ELR (cell line): ENCODE results near the gene HOXC6.
"Not testable (repeated sequence)": the region's sequence is repeated elsewhere in the genome, so short reads cannot be mapped to it uniquely, and the experiment has no call there.

Experiments
- DNase-seq: peaks from one replicate; pipeline ENCODE4 v3.0.0-alpha.2; 2015; ENCODE audit warnings: low read depth

HOXC6 gene

DNA sequence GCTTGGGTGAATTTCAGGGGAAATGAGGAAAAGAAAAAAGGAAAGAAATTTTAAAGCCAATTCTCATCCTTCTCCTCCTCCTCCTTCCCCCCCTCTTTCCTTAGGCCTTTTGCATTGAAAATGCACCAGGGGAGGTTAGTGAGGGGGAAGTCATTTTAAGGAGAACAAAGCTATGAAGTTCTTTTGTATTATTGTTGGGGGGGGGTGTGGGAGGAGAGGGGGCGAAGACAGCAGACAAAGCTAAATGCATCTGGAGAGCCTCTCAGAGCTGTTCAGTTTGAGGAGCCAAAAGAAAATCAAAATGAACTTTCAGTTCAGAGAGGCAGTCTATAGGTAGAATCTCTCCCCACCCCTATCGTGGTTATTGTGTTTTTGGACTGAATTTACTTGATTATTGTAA, 27.3 kb downstream of the HOXC6 start:
- DNase-seq: no peak

DNA sequence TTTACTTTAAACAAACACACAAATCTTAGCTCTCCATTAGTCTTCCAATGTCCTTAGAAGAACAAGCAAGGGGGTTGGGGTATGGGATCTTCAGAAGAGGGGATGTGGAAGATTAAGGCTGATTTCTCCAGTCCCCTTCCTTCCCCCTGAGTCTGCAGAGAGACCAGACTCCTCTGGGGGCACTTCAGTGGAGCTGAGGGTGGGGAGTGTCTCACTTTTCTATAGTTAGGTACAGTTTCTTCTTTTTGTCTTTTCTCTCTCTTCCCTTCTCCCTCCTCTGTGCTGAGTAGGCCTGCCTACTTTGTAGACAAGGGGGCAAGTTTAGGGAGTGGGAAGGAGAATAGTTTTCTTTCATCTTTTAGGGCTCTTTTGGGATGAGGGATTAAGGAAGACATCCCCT, 27.9 kb downstream of the HOXC6 start:
- DNase-seq: no peak

DNA sequence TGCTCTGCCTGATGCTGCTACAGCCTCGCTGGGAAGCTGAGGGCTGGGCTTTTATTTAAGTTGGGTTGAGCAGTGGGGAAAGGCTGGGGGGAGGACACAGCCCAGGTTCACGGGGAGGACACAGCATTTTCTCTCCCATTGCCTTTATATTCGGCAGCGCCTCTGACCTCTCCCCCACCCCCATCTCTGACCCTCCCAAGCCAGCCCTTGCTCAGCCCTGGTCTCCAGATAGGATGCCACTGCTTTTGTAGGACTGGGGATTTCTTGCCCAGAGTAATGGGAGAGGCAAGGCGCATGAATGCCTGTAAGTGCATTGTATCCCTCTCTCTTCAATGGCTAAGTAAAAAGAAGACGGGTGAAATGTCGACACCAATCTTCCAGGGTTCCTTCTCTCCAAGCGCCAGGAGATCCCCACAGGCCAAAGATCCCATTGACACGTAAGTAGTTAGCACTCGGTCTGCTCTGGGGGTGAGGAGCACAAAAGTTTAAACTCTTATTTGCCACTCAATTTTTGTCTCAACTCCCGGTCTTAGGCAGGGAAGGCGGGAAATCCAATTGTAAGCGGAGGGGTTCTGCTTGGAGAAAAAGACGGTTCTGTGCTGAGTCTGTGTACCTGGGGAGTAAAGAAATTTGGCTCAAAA, 30.0 kb downstream of the HOXC6 start:
- no peak for DNase-seq

DNA sequence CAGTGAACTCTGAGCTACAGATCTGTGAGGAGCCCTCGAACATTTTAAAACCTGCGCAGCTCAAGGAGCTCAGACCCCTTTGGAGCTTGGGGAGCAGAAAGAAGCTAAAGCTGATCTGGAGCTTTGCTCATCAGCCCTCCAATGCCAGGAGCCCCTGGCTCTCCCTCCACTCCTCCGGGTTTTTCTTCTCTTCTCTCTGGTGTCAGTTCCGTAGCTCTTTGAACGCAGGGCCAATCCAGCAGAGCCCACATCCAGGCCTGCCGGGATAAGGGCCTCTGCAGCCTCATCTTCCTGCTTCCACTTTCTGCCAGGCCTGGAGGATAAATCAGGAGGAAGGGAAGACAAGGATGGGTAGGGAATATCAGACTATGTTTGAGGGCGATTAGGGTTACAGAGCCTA, 31.4 kb downstream of the HOXC6 start:
- DNase-seq: no peak

DNA sequence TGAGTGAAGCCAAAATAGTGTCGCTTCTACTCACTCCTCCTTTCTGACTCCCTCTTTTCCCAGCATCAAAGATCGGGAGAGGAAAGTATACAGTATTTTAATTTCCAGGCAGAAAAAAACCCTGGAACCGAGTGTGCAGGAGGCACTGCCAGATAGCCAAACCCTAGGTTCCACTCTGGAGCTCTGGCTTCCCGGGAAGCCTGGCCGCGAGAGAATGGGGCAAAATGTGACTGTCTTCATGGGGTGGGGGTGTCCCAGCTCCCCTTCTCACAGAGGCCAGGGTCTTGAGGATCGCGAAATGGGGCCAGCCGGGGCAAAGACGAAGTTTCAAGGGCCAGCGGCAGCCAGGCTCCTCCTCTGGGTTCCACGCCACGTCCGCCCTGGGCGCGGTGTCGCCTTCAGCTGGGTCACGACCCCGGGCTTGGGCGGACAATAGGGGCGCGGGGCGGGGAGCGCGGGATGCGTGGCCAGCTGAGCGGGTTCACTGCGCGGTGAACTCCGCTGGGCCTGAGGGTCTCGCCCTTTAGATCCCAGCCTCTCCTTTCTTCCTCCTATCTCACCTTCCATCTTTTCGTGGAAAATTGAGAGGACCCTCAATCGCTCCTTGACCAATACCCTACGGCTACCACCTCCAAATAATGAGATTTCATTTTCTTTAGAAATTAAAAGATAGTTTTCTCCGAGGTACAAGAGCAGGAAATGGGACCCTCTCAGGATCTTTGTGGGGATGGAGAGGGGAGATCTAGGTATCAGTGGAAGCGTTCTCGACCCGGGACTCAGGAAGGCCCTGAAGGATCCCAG, 32.1 kb downstream of the HOXC6 start:
- DNase-seq: no peak

DNA sequence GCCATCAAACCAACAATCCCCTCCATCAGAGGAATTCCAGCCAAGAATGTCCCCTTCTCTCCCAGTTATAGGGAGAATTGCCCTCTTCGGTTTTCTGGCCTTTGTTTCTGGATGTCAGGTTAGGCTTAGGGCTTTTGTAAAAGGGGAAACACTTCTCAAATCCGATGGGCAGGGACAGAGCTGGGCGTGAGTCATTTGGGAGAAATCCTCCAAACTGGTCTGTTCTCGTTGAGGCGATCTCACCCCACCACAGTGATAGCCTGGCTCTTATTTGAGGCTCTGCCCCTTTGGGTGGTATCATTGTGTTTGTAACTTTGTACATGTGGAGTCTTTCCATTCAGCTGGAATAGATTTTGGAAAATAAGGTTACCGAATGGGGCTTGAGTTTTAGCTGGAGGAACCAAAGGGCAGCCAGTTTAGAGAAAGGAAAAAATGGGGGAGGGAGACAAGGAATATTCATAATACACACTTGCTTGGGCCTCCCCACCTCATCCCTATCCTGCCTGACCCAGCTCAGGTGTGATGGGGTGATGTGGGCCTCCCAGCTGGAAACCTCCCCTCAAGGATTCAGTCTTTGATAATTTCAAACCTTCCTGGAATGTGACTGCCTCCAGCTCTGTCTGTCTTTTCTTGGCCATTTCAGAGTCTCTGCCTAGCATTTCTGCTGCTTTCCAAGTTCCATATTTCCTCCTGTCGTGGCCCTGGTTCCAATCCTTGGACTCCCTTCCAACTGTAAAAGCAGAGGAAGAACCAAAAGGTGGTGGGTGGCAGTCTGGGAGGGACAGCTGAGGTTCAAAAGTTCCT, 32.9 kb downstream of the HOXC6 start:
- no peak for DNase-seq

DNA sequence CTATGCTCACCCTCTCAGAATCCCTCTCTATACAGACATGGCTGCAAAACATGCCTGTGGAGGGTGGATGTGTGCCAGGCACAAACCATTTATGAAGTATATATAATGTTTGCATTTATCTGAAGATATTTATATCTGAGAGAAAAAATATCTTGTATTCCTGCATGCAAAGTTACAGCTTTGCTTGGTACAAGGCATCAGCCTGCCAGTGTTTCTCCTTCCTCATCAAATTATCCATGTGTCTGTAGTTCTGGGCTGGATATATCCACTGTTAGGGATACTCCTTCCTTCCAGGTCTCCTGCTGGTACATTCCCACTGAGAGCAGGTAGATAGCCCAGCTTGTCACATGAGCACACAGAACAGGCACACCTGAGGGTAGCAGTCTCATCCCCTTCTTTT, 37.4 kb downstream of the HOXC6 start:
- no peak for DNase-seq

DNA sequence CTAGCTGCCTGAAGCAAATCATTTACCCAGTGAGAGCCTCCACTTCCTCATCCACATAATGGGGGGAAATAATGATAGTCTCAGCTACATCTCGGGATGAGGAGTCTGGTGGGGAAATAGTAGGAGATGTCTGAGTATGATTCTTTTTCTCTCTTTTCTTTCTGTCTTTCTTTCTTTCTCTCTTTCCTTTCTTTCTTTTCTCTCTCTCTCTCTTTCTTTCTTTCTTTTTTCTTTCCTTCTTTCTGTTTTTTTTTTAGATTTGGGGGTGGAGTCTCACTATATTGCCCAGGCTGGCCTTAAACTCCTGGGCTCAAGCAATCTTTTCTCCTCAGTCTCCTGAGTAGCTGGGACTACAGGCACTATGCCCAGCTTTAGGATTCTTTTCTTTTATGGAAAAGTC, 38.2 kb downstream of the HOXC6 start:
- DNase-seq: no peak

DNA sequence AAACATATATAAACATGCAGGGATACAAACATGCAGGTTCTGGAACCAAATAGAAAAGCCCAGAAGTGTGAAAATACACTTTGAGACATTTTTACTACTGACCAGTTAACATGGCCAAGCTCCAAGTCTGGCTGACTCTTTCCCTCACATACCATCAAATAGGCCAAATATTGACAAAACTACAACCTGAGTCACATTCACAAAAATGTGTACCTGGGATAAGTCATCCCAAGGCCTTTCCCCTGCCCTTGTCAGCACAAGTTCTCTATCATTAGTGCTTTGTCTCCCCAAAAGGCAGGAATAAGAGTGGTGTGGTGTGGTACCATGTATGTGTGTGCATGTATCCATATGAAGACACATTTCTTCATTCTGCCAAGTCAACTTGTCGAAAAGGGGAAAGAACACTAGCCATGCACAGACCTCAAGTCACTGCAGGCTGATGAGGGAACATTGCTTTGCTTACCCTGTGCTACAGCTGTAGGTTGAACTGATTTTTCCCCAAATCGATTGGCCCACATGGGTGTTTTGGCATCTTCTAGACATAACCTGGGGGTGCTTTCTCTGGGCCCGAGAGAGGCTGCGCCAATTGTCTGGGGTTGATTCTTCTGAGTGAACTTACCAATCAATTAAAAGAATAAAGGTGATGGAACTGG, 40.3 kb downstream of the HOXC6 start:
- DNase-seq: no peak

DNA sequence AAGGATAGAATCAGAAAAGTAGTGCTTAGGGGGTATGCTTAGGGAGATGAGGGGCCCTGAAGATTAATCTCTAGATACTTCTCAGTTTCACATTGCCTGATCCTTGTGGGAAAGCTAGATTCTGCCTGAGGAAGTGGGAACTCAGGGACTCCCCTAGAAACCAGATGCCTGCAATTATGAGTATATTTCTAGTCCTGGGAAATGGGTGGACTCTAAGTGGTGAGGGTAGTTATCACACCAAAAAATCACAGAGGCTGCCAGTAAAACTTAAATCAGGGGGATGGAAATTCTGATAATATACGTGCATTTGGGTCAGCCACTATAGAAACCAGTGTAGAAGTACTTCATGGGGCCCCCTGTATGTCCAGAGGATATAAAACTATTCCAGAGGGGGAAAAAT, 43.7 kb downstream of the HOXC6 start:
- DNase-seq: no peak

DNA sequence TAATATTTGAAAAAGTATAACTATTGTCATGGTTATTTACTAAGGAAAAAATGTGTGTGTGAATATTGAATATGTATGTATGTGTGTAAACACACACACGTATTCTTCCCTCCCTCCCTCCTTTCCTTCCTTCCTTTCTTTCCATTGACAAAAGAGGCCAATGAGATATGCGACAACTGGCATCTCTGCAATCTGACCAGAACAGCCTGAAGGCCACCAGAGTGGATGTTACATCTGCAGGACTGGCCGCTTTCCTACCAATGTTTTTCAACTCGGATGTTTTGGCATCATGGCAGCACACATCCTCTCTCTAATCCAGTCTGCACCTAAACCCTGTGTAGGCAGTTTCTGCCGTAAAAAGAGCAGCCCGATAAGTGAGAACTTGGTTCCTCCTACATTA, 46.1 kb downstream of the HOXC6 start:
- DNase-seq: no peak

DNA sequence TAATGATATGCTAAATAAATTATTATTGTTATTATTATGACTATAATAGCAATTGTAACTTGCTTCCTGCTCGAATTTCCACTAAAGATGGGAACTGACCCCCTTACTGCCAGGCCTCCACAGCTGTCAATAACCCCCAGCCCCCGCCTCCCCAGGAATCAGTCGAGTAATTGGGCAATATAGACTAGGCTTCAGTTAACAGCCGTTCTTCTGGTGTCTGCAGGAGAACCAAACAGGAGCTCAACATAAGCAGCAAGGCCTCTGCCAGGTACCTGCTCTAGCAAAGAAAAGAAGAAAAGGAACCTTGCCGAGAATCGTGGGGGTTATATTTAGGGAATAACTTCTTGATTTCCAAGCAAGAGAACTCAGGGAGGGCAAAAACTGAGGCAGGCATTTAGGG, 47.2 kb downstream of the HOXC6 start:
- DNase-seq: no peak

DNA sequence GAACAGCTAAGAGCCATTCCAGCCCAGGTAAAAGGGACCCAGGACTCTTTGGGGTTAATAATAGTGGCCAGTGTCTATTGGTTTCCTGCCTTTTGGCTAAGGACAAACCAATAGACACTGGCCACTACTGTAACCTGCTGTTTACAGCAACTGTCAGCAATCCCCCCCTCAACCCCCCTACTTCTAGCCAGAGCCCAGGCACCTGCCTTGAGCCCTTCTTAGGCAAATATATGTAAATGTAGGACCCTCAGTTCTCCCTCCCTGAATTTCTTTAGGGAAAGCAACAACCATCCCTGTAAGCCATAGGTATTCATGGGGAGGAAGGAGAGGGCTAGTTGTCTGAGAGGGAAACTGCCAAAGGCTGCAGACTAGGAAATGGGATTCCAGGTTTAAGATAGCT, 47.7 kb downstream of the HOXC6 start:
- no peak for DNase-seq

DNA sequence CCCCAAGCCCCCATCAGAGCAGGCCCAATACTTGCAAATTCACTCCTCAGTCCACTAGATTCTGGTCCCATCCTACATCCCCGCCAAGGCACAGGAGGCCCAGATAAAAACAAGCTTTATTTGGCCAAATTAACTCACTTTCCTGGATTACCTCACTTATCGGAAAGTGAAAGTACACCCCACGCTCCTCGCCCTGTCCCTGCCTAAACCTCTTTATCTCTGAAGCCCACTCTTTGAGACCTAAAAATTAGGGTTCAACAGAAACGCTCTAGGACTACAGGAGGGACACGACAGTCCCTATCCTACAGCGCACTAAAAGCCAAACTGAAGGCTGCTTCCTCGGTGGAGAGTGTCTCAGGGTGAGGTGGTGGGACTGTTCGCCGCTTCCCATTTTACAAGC, 49.6 kb downstream of the HOXC6 start:
- not testable (repeated sequence) for DNase-seq

DNA sequence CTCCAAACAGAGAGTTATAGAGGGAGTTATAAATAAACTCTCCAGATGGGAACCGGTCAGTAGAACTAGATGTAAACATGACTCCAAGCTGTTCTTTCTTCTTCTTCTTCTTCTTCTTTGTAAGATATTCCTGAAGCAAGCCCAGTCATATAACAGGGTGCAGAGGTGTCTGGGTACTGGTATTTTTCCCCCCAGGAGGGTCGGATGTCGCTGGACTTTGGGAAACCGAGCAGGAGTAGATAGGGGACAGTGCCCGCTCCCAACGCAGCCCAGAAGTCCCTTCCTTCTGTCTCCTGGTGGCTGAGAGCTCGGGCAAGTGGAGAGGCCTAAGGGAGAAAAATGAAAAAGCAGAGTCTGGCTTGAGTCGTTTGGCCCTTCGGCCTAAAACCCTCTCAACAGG, 50.9 kb downstream of the HOXC6 start:
- DNase-seq: not testable (repeated sequence)
